Kidney epithelial cell (primary cell): ENCODE results near the gene TBC1D22B. TPM values are rescaled to one million over a fixed set of nuclear protein-coding genes. Genes with fewer than 3 reads are reported as not detected.
A peak's percentile ranks its signal among the peaks of the same experiment; 100 is the strongest.

Experiments used
- DNase-seq: peaks from one replicate; pipeline ENCODE4 v3.0.0-alpha.2; 2010; ENCODE audit warnings: low read depth
- H3K27me3 ChIP-seq: 2 replicates; pipeline ENCODE4 v1.6.0; 2011; ENCODE audit warnings: low read length; ENCODE audit not compliant: control insufficient read depth, insufficient read depth
- H3K36me3 ChIP-seq: 2 replicates; pipeline ENCODE4 v1.5.1; 2011; ENCODE audit warnings: low read length; ENCODE audit not compliant: control insufficient read depth, insufficient read depth
- H3K4me3 ChIP-seq: 2 replicates; pipeline ENCODE4 v1.5.1; 2011; ENCODE audit warnings: low read depth, mild to moderate bottlenecking, control low read depth, low read length
- total RNA-seq: library from RNA; depleted of rRNA; stranded (reverse); fragments of >200 nt; gene quantifications from 2 replicates; pipeline ENCODE4 v1.2.3, GENCODE V29; 2015
- TF ChIP-seq, protein P1 (sequence below): IDR thresholded peaks from 2 replicates; pipeline ENCODE4 v1.5.1; 2011; ENCODE audit warnings: mild to moderate bottlenecking, moderate library complexity, low read length, control low read depth, inconsistent platforms; ENCODE audit not compliant: insufficient read depth, poor library complexity, severe bottlenecking

The TBC1D22B gene
- total RNA-seq, 1 donor from 2014 or later: 12.7 TPM

DNA sequence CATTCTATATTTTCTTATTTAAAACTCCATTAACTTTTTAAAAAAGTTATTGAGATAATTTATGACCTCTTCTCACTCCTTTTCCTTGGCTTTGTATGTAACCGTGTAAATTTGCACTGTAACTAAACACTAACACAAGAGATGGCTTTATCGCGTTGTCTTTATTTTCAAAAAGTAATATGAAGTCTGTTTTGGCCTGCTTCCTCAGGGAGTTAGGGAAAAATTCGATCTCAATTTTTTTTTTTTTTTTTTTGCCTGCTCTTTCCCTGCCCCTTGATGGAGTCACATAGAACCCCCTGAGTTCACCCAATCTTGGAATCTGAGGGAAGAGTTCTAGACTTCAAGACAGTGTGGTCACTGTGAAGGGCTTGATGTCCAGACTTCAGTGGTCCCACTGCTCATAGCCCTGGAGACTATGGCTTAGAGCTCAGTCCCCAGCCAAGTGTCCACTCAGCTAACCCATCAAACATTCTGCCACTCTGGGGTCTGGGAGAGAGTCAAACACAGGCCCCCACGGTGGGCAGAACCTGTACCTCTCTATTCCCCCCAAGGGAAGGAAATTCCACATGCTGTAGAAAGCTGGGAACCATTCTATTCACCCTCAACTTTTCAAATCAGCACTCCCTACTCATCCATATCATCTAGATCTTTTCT is 15.7 kb upstream of the TBC1D22B start:
- DNase-seq: no peak
- H3K4me3 ChIP-seq: no peak overlapping the region
- H3K27me3 ChIP-seq: no peaks in the 10 kb centered on the region
- TF ChIP-seq, protein P1, sequence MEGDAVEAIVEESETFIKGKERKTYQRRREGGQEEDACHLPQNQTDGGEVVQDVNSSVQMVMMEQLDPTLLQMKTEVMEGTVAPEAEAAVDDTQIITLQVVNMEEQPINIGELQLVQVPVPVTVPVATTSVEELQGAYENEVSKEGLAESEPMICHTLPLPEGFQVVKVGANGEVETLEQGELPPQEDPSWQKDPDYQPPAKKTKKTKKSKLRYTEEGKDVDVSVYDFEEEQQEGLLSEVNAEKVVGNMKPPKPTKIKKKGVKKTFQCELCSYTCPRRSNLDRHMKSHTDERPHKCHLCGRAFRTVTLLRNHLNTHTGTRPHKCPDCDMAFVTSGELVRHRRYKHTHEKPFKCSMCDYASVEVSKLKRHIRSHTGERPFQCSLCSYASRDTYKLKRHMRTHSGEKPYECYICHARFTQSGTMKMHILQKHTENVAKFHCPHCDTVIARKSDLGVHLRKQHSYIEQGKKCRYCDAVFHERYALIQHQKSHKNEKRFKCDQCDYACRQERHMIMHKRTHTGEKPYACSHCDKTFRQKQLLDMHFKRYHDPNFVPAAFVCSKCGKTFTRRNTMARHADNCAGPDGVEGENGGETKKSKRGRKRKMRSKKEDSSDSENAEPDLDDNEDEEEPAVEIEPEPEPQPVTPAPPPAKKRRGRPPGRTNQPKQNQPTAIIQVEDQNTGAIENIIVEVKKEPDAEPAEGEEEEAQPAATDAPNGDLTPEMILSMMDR: no peak
- no peaks in the 10 kb centered on the region for H3K36me3 ChIP-seq

DNA sequence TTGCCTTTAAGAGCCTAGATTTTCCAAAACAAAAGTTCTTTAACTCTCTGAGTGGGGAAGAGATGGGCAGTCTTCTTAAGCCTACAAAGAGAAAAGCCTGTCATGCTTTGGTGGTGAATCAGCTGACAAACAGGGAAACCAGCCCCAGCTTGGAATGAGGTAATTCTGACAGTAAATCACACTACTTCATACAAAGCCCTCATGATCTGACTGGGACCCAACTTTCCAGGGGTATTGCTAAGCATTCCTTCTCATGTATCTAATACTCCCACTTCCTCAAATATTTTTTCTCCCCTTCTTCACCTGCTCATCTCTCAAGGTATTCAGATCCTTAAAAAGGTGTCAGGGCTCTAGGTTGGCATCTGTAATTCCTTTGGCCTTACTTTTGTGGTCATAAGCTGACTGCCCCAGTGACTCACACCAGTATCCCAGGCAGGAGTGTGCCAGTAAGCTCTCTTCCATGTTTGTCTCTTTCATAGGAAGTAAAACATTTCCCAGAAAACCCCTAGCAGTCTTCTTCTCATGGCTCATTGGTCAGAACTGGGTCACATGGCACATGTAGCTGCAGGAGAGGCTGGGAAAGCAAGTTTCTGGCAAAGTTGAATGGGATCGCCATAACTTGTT is 15.0 kb upstream of the TBC1D22B start:
- no peaks in the 10 kb centered on the region for H3K36me3 ChIP-seq
- DNase-seq: peak; percentile 99
- H3K27me3 ChIP-seq: no peaks in the 10 kb centered on the region
- TF ChIP-seq, protein P1: no peak
- no peak overlapping the region for H3K4me3 ChIP-seq

- TF ChIP-seq, protein P1: no peak
- Histone ChIP-seq H3K36me3 (no peaks in the 10 kb centered on the region), H3K4me3 (no peak overlapping the region), H3K27me3 (no peaks in the 10 kb centered on the region)
- no peak for DNase-seq
Measured at GRCh38 chr6:37243131-37243815, 14.3 kb upstream of the TBC1D22B start.

- DNase-seq: no peak
- H3K27me3 ChIP-seq: no peaks in the 10 kb centered on the region
- TF ChIP-seq, protein P1: no peak
- H3K4me3 ChIP-seq: no peak overlapping the region
- no peaks in the 10 kb centered on the region for H3K36me3 ChIP-seq
Measured at GRCh38 chr6:37243816-37244370, 13.7 kb upstream of the TBC1D22B start.

DNA sequence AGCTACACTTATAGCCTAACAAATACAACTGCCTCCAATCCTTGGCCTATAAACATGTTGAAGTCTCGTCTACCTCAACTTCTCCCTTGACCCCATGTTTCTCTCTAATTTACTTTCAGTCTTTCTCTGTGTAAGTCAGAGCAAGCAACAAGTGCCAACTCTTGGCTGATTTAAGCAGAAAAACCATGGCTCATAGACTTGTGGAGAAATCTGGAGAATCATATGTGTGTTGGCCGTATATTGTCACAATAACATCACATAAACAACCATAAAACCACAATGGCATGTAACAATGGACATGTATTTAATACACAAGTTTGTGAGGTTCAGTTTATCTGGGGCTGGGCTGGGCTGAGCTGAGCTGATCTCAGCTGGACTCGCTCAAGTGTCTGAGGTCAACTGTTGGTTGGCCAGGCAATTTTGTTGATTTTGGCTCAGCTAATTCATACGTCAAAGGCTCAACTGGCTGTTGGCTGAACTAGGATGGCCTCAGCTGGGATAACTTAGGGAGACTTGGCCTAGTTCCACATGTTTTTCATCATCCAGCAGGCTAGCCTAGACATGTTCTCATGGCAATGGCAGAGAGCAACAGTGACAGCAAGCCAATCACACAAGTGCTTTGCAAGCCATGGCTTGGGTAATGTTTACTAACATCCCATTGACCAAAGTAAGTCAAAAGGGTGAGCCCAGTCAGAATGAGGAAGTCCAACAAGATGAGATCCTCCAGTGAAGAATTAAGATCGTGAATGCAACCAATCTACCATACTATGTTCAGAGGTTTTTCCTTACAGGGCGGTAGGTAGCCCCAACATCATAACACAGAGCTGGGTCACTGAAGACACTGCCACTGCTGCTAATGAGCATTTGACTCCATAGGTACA is 12.9 kb upstream of the TBC1D22B start:
- no peaks in the 10 kb centered on the region for H3K27me3 ChIP-seq
- DNase-seq: peak; percentile 82
- H3K36me3 ChIP-seq: no peaks in the 10 kb centered on the region
- no peak overlapping the region for H3K4me3 ChIP-seq
- TF ChIP-seq, protein P1: no peak
